B cell (primary cell): ENCODE data around the gene RAE1.

Source experiments
- CTCF ChIP-seq: fragments of 200-600 bp; IDR thresholded peaks from one replicate; pipeline ENCODE4 v1.8.0; 2022; ENCODE audit warnings: antibody characterized with exemption, mild to moderate bottlenecking
- EZH2 ChIP-seq: IDR thresholded peaks from 2 replicates; pipeline ENCODE4 v1.6.1; 2012; ENCODE audit warnings: borderline replicate concordance, low read depth, mild to moderate bottlenecking, moderate library complexity, low read length; ENCODE audit not compliant: insufficient read depth, poor library complexity, severe bottlenecking

DNA sequence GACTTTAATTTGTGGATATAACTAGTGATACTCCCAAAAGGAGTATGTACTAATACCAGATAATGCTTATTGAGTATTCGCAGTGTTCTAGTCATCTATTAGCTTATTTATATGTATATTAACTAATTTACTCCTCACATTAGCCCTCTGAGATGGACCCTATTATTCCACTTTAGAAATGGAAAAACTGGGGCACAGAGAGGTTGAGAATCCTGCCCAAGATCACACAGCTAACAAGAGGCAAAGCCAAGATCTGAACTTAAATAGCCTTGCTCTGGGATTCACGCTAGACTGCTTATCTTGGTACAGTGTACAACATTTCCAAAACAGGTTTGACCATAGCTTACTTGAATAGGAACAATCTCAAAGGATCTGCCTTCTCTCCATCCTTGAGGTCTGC is 29.9 kb upstream of the RAE1 start:
- TF ChIP-seq CTCF (no peak), EZH2 (no peak)
